Activated naive CD8-positive, alpha-beta T cell treated with anti-CD3 and anti-CD28 coated beads for 36 hours (primary cell): ENCODE data around the gene NBAS. TPM values are rescaled to one million over a fixed set of nuclear protein-coding genes. Genes with fewer than 3 reads are reported as not detected.

Experiments used
- DNase-seq: peaks from one replicate; pipeline ENCODE4 v3.0.0; 2021
- H3K27ac Mint-ChIP-seq: one replicate; pipeline ENCODE4 v1.8.0; 2022; ENCODE audit warnings: mild to moderate bottlenecking, moderate library complexity, mixed read lengths
- H3K27me3 Mint-ChIP-seq: one replicate; pipeline ENCODE4 v1.8.0; 2022; ENCODE audit warnings: mild to moderate bottlenecking, mixed read lengths
- H3K36me3 Mint-ChIP-seq: one replicate; pipeline ENCODE4 v1.8.0; 2021; ENCODE audit warnings: mild to moderate bottlenecking, mixed read lengths
- H3K4me1 Mint-ChIP-seq: one replicate; pipeline ENCODE4 v1.8.0; 2021; ENCODE audit warnings: mixed read lengths
- H3K4me3 Mint-ChIP-seq: one replicate; pipeline ENCODE4 v1.8.0; 2022; ENCODE audit warnings: mild to moderate bottlenecking, moderate library complexity, mixed read lengths
- H3K9me3 Mint-ChIP-seq: one replicate; pipeline ENCODE4 v1.8.0; 2022; ENCODE audit warnings: mixed read lengths
- total RNA-seq, 2 experiments: library from RNA; stranded (reverse); gene quantifications; one replicate each; pipeline ENCODE4 v1.2.3, GENCODE V29; 2021

Gene NBAS
- total RNA-seq, 2 experiments from 2014 or later = 34.1 to 38.2 TPM

- peak; percentile 75 for DNase-seq
- Mint-ChIP-seq H3K4me1 (peaks cover 39% of the 10 kb centered on the region), H3K9me3 (no peaks in the 10 kb centered on the region), H3K27me3 (no peaks in the 10 kb centered on the region), H3K4me3 (no peak overlapping the region), H3K36me3 (peaks cover 46% of the 10 kb centered on the region), H3K27ac (no peak overlapping the region)
These were observed 384.0 kb downstream of the NBAS start for GRCh38 chr2:15177103-15177502.

- H3K27ac Mint-ChIP-seq = no peak overlapping the region
- peaks cover 46% of the 10 kb centered on the region for H3K36me3 Mint-ChIP-seq
- DNase-seq = no peak
- H3K4me3 Mint-ChIP-seq = no peak overlapping the region
- no peaks in the 10 kb centered on the region for H3K9me3 Mint-ChIP-seq
- peaks cover 39% of the 10 kb centered on the region for H3K4me1 Mint-ChIP-seq
- H3K27me3 Mint-ChIP-seq = no peaks in the 10 kb centered on the region
These were observed 384.5 kb downstream of the NBAS start for GRCh38 chr2:15176604-15177003.

- no peak for DNase-seq
- no peaks in the 10 kb centered on the region for H3K27me3 Mint-ChIP-seq
- no peak overlapping the region for H3K4me3 Mint-ChIP-seq
- no peak overlapping the region for H3K27ac Mint-ChIP-seq
- H3K36me3 Mint-ChIP-seq = peaks cover 38% of the 10 kb centered on the region
- peaks cover 39% of the 10 kb centered on the region for H3K4me1 Mint-ChIP-seq
- H3K9me3 Mint-ChIP-seq = no peaks in the 10 kb centered on the region
These were observed 386.6 kb downstream of the NBAS start for GRCh38 chr2:15174567-15174966.

- no peak overlapping the region for H3K4me3 Mint-ChIP-seq
- peaks cover 38% of the 10 kb centered on the region for H3K36me3 Mint-ChIP-seq
- no peaks in the 10 kb centered on the region for H3K9me3 Mint-ChIP-seq
- no peak overlapping the region for H3K27ac Mint-ChIP-seq
- no peaks in the 10 kb centered on the region for H3K27me3 Mint-ChIP-seq
- H3K4me1 Mint-ChIP-seq = peaks cover 33% of the 10 kb centered on the region
- peak; percentile 11 for DNase-seq
These were observed 387.6 kb downstream of the NBAS start for GRCh38 chr2:15173501-15173900.

- Mint-ChIP-seq H3K4me3 (no peak overlapping the region), H3K9me3 (no peaks in the 10 kb centered on the region), H3K4me1 (peaks cover 29% of the 10 kb centered on the region), H3K27ac (no peak overlapping the region), H3K27me3 (no peaks in the 10 kb centered on the region), H3K36me3 (peaks cover 35% of the 10 kb centered on the region)
- DNase-seq = no peak
These were observed 388.3 kb downstream of the NBAS start for GRCh38 chr2:15172825-15173224.

GRCh38 chr2:15170070-15170775 is 390.9 kb downstream of the NBAS start:
- Mint-ChIP-seq H3K27me3 (no peaks in the 10 kb centered on the region), H3K4me1 (peaks cover 7% of the 10 kb centered on the region), H3K9me3 (no peaks in the 10 kb centered on the region), H3K27ac (no peak overlapping the region), H3K36me3 (peaks cover 27% of the 10 kb centered on the region), H3K4me3 (no peak overlapping the region)
- DNase-seq = no peak

- Mint-ChIP-seq H3K9me3 (no peaks in the 10 kb centered on the region), H3K4me3 (no peak overlapping the region), H3K36me3 (peaks cover 24% of the 10 kb centered on the region), H3K27me3 (no peaks in the 10 kb centered on the region), H3K27ac (no peak overlapping the region), H3K4me1 (peaks cover 6% of the 10 kb centered on the region)
- DNase-seq = no peak
These were observed 391.6 kb downstream of the NBAS start for GRCh38 chr2:15169326-15170069.

GRCh38 chr2:15168116-15168515 is 393.0 kb downstream of the NBAS start:
- Mint-ChIP-seq H3K27me3 (no peaks in the 10 kb centered on the region), H3K4me3 (no peak overlapping the region), H3K36me3 (peaks cover 19% of the 10 kb centered on the region), H3K27ac (no peak overlapping the region), H3K9me3 (no peaks in the 10 kb centered on the region), H3K4me1 (no peaks in the 10 kb centered on the region)
- no peak for DNase-seq

- H3K27me3 Mint-ChIP-seq = no peaks in the 10 kb centered on the region
- H3K4me3 Mint-ChIP-seq = no peak overlapping the region
- no peak for DNase-seq
- H3K36me3 Mint-ChIP-seq = peaks cover 16% of the 10 kb centered on the region
- no peaks in the 10 kb centered on the region for H3K9me3 Mint-ChIP-seq
- no peak overlapping the region for H3K27ac Mint-ChIP-seq
- no peaks in the 10 kb centered on the region for H3K4me1 Mint-ChIP-seq
These were observed 394.3 kb downstream of the NBAS start for GRCh38 chr2:15166878-15167277.

- H3K9me3 Mint-ChIP-seq = no peaks in the 10 kb centered on the region
- H3K27ac Mint-ChIP-seq = no peak overlapping the region
- peaks cover 8% of the 10 kb centered on the region for H3K36me3 Mint-ChIP-seq
- no peak for DNase-seq
- H3K4me1 Mint-ChIP-seq = peaks cover 2% of the 10 kb centered on the region
- H3K4me3 Mint-ChIP-seq = no peak overlapping the region
- H3K27me3 Mint-ChIP-seq = no peaks in the 10 kb centered on the region
These were observed 397.8 kb downstream of the NBAS start for GRCh38 chr2:15163326-15163725.

GRCh38 chr2:15162620-15163019 is 398.5 kb downstream of the NBAS start:
- Mint-ChIP-seq H3K36me3 (peaks cover 7% of the 10 kb centered on the region), H3K27ac (no peak overlapping the region), H3K4me1 (peaks cover 2% of the 10 kb centered on the region), H3K27me3 (no peaks in the 10 kb centered on the region), H3K4me3 (no peak overlapping the region), H3K9me3 (no peaks in the 10 kb centered on the region)
- DNase-seq = no peak

- H3K9me3 Mint-ChIP-seq = no peaks in the 10 kb centered on the region
- H3K4me3 Mint-ChIP-seq = no peak overlapping the region
- no peaks in the 10 kb centered on the region for H3K36me3 Mint-ChIP-seq
- peaks cover 13% of the 10 kb centered on the region for H3K4me1 Mint-ChIP-seq
- H3K27ac Mint-ChIP-seq = no peak overlapping the region
- DNase-seq = no peak
- H3K27me3 Mint-ChIP-seq = no peaks in the 10 kb centered on the region
These were observed 400.7 kb downstream of the NBAS start for GRCh38 chr2:15160201-15160991.

GRCh38 chr2:15159751-15160177 is 401.4 kb downstream of the NBAS start:
- Mint-ChIP-seq H3K36me3 (no peaks in the 10 kb centered on the region), H3K4me3 (no peak overlapping the region), H3K27ac (no peak overlapping the region), H3K9me3 (no peaks in the 10 kb centered on the region), H3K4me1 (peaks cover 14% of the 10 kb centered on the region), H3K27me3 (no peaks in the 10 kb centered on the region)
- no peak for DNase-seq

- H3K36me3 Mint-ChIP-seq = no peaks in the 10 kb centered on the region
- peaks cover 17% of the 10 kb centered on the region for H3K4me1 Mint-ChIP-seq
- no peaks in the 10 kb centered on the region for H3K27me3 Mint-ChIP-seq
- H3K9me3 Mint-ChIP-seq = no peaks in the 10 kb centered on the region
- no peak overlapping the region for H3K4me3 Mint-ChIP-seq
- DNase-seq = no peak
- H3K27ac Mint-ChIP-seq = no peak overlapping the region
These were observed 401.9 kb downstream of the NBAS start for GRCh38 chr2:15159206-15159605.

GRCh38 chr2:15158532-15158931 is 402.6 kb downstream of the NBAS start:
- no peaks in the 10 kb centered on the region for H3K36me3 Mint-ChIP-seq
- H3K27me3 Mint-ChIP-seq = no peaks in the 10 kb centered on the region
- DNase-seq = no peak
- no peak overlapping the region for H3K4me3 Mint-ChIP-seq
- no peak overlapping the region for H3K27ac Mint-ChIP-seq
- peaks cover 19% of the 10 kb centered on the region for H3K4me1 Mint-ChIP-seq
- no peaks in the 10 kb centered on the region for H3K9me3 Mint-ChIP-seq
